ENCODE data around the gene FLNB. TPM values are rescaled to one million over a fixed set of nuclear protein-coding genes. Genes with fewer than 3 reads are reported as not detected.

The FLNB gene
- total RNA-seq, 1 experiment from 2014 or later, result 309 TPM

GRCh38 chr3:58079773-58080172 is 71.6 kb downstream of the FLNB start:
- H3K36me3 ChIP-seq (ENCODE audit: control insufficient read depth, insufficient read depth, low read length), result peaks cover 20% of the 10 kb centered on the region
- TF ChIP-seq SIN3A (IDR thresholded peaks at IDR 0.05; ENCODE audit: borderline replicate concordance, insufficient read depth, low read depth, low read length) (no peak), REST (IDR thresholded peaks at IDR 0.05; ENCODE audit: insufficient read depth in 1 of 2, low read depth in 2 of 2, low read length in 1 of 2) (no peak), POLR2AphosphoS5 (IDR thresholded peaks at IDR 0.05; ENCODE audit: low read depth, low read length) (no peak), TCF7L2 (IDR thresholded peaks at IDR 0.05; ENCODE audit: low read depth, low read length) (no peak), CTCF (IDR thresholded peaks at IDR 0.05) (no peak)
- H3K27me3 ChIP-seq (ENCODE audit: control insufficient read depth, insufficient read depth, low read length), result no peaks in the 10 kb centered on the region
- H3K4me3 ChIP-seq (ENCODE audit: low read depth in 2 of 2, low read length in 2 of 2), result no peak overlapping the region
- intact Hi-C loops (cut with micrococcal nuclease; ENCODE audit: unreplicated experiment) (no loop called here), in situ Hi-C loops (cut with HindIII; ENCODE audit: low pct_unique_long_range_greater_than_20kb, low sequenced_read_pairs) (no loop called here)
- no peak overlapping the region for H3K27ac ChIP-seq (ENCODE audit: low read length)
- CTCF ChIA-PET, result no interaction called here
- BruUV-seq (replicated peaks), result no TSS peak
- ATAC-seq (no peak), DNase-seq (ENCODE audit: low read depth, low spot score) (no peak)
- no peaks in the 10 kb centered on the region for H3K9me3 ChIP-seq (ENCODE audit: control insufficient read depth, insufficient read depth, low read depth, low read length)
- POLR2A ChIA-PET, result no interaction called here
- H3K4me1 ChIP-seq (ENCODE audit: control insufficient read depth, insufficient read depth, low read length), result peaks cover 13% of the 10 kb centered on the region; the same call in 1 of the 2 replicates

GRCh38 chr3:58082047-58082446 is 73.8 kb downstream of the FLNB start:
- in situ Hi-C loops (cut with HindIII; ENCODE audit: low pct_unique_long_range_greater_than_20kb, low sequenced_read_pairs), result no loop called here
- H3K4me3 ChIP-seq (ENCODE audit: low read depth in 2 of 2, low read length in 2 of 2), result no peak overlapping the region
- H3K27ac ChIP-seq (ENCODE audit: low read length), result no peak overlapping the region
- BruUV-seq (replicated peaks), result no TSS peak
- ATAC-seq (no peak), DNase-seq (ENCODE audit: low read depth, low spot score) (no peak)
- ChIA-PET POLR2A (interaction anchor here (0.7 kb wide), 1 partner anchor 139 kb away, joined by 5 read pairs; no protein-coding TSS in a partner anchor), CTCF (no interaction called here)
- H3K27me3 ChIP-seq (ENCODE audit: control insufficient read depth, insufficient read depth, low read length), result no peaks in the 10 kb centered on the region
- TF ChIP-seq POLR2AphosphoS5 (IDR thresholded peaks at IDR 0.05; ENCODE audit: low read depth, low read length), result no peak
- TF ChIP-seq REST (IDR thresholded peaks at IDR 0.05; ENCODE audit: insufficient read depth in 1 of 2, low read depth in 2 of 2, low read length in 1 of 2), result no peak
- H3K4me1 ChIP-seq (ENCODE audit: control insufficient read depth, insufficient read depth, low read length), result no peaks in the 10 kb centered on the region; the same call in 1 of the 2 replicates
- peaks cover 17% of the 10 kb centered on the region for H3K36me3 ChIP-seq (ENCODE audit: control insufficient read depth, insufficient read depth, low read length)
- no peaks in the 10 kb centered on the region for H3K9me3 ChIP-seq (ENCODE audit: control insufficient read depth, insufficient read depth, low read depth, low read length)
- intact Hi-C loops (cut with micrococcal nuclease; ENCODE audit: unreplicated experiment), result no loop called here

Data from Panc1 (cell line).